ENCODE data around the gene SNPH. TPM values are rescaled to one million over a fixed set of nuclear protein-coding genes. Genes with fewer than 3 reads are reported as not detected.

The SNPH gene
- total RNA-seq, 1 experiment from 2014 or later, result 0.43 TPM

- peaks cover 20% of the 10 kb centered on the region for H3K4me1 ChIP-seq (ENCODE audit: insufficient read depth, low read length, poor library complexity, severe bottlenecking)
- H3K4me3 ChIP-seq (ENCODE audit: low read depth, low read length, poor library complexity, severe bottlenecking), result no peak overlapping the region
- intact Hi-C loops (cut with micrococcal nuclease; ENCODE audit: unreplicated experiment), result no loop called here
- BruUV-seq (replicated peaks), result no TSS peak
- no peaks in the 10 kb centered on the region for H3K27me3 ChIP-seq (replicated peaks; ENCODE audit: insufficient read depth, low read depth, low read length, poor library complexity)
- H3K27ac ChIP-seq (ENCODE audit: low read depth, low read length, poor library complexity, severe bottlenecking), result no peak overlapping the region
- H3K36me3 ChIP-seq (ENCODE audit: insufficient read depth, low read length, poor library complexity, severe bottlenecking), result peaks cover 4% of the 10 kb centered on the region
- H3K9me3 ChIP-seq (ENCODE audit: low read depth, low read length, poor library complexity, severe bottlenecking), result no peaks in the 10 kb centered on the region
- no peak for DNase-seq (ENCODE audit: low spot score)
- ChIA-PET POLR2A (ENCODE audit: low non-redundant PET) (no interaction called here), CTCF (no interaction called here)
- TF ChIP-seq EZH2 (IDR thresholded peaks at IDR 0.05; ENCODE audit: borderline replicate concordance, low read depth, low read length, poor library complexity, severe bottlenecking), result no peak
- TF ChIP-seq, protein P1, sequence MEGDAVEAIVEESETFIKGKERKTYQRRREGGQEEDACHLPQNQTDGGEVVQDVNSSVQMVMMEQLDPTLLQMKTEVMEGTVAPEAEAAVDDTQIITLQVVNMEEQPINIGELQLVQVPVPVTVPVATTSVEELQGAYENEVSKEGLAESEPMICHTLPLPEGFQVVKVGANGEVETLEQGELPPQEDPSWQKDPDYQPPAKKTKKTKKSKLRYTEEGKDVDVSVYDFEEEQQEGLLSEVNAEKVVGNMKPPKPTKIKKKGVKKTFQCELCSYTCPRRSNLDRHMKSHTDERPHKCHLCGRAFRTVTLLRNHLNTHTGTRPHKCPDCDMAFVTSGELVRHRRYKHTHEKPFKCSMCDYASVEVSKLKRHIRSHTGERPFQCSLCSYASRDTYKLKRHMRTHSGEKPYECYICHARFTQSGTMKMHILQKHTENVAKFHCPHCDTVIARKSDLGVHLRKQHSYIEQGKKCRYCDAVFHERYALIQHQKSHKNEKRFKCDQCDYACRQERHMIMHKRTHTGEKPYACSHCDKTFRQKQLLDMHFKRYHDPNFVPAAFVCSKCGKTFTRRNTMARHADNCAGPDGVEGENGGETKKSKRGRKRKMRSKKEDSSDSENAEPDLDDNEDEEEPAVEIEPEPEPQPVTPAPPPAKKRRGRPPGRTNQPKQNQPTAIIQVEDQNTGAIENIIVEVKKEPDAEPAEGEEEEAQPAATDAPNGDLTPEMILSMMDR (conservative IDR thresholded peaks at IDR 0.05; ENCODE audit: low read depth, low read length), result no peak
Observed at GRCh38 chr20:1322511-1323245, 56.6 kb downstream of the SNPH start.

- Histone ChIP-seq H3K9me3 (ENCODE audit: low read depth, low read length, poor library complexity, severe bottlenecking) (no peaks in the 10 kb centered on the region), H3K4me1 (ENCODE audit: insufficient read depth, low read length, poor library complexity, severe bottlenecking) (peaks cover 20% of the 10 kb centered on the region), H3K27ac (ENCODE audit: low read depth, low read length, poor library complexity, severe bottlenecking) (no peak overlapping the region), H3K36me3 (ENCODE audit: insufficient read depth, low read length, poor library complexity, severe bottlenecking) (peaks cover 4% of the 10 kb centered on the region), H3K27me3 (replicated peaks; ENCODE audit: insufficient read depth, low read depth, low read length, poor library complexity) (no peaks in the 10 kb centered on the region), H3K4me3 (ENCODE audit: low read depth, low read length, poor library complexity, severe bottlenecking) (no peak overlapping the region)
- no peak for DNase-seq (ENCODE audit: low spot score)
- BruUV-seq (replicated peaks), result no TSS peak
- CTCF ChIA-PET, result no interaction called here
- POLR2A ChIA-PET (ENCODE audit: low non-redundant PET), result no interaction called here
- intact Hi-C loops (cut with micrococcal nuclease; ENCODE audit: unreplicated experiment), result no loop called here
- TF ChIP-seq, protein P1 (conservative IDR thresholded peaks at IDR 0.05; ENCODE audit: low read depth, low read length), result no peak
- TF ChIP-seq EZH2 (IDR thresholded peaks at IDR 0.05; ENCODE audit: borderline replicate concordance, low read depth, low read length, poor library complexity, severe bottlenecking), result no peak
Observed at GRCh38 chr20:1323256-1323655, 57.2 kb downstream of the SNPH start.

GRCh38 chr20:1323830-1324597, 57.9 kb downstream of the SNPH start:
- ChIA-PET POLR2A (ENCODE audit: low non-redundant PET) (no interaction called here), CTCF (interaction anchor here (0.7 kb wide), 1 partner anchor 73 kb away, joined by 3 read pairs; no protein-coding TSS in a partner anchor)
- DNase-seq (ENCODE audit: low spot score), result no peak
- Histone ChIP-seq H3K27me3 (replicated peaks; ENCODE audit: insufficient read depth, low read depth, low read length, poor library complexity) (no peaks in the 10 kb centered on the region), H3K9me3 (ENCODE audit: low read depth, low read length, poor library complexity, severe bottlenecking) (no peaks in the 10 kb centered on the region), H3K4me3 (ENCODE audit: low read depth, low read length, poor library complexity, severe bottlenecking) (no peak overlapping the region), H3K27ac (ENCODE audit: low read depth, low read length, poor library complexity, severe bottlenecking) (no peak overlapping the region), H3K4me1 (ENCODE audit: insufficient read depth, low read length, poor library complexity, severe bottlenecking) (peaks cover 20% of the 10 kb centered on the region), H3K36me3 (ENCODE audit: insufficient read depth, low read length, poor library complexity, severe bottlenecking) (peaks cover 4% of the 10 kb centered on the region)
- TF ChIP-seq EZH2 (IDR thresholded peaks at IDR 0.05; ENCODE audit: borderline replicate concordance, low read depth, low read length, poor library complexity, severe bottlenecking), result no peak
- TF ChIP-seq, protein P1 (conservative IDR thresholded peaks at IDR 0.05; ENCODE audit: low read depth, low read length), result no peak
- intact Hi-C loops (cut with micrococcal nuclease; ENCODE audit: unreplicated experiment), result loop anchor here (2.0 kb wide), 1 partner anchor 69 kb away; the partner anchor contains the start of gene FKBP1A
- no TSS peak for BruUV-seq (replicated peaks)

All from A673 (cell line).